CMK (cell line): Measurements from ENCODE around the gene DUS1L.

Experiments used
- DNase-seq: peaks from one replicate; pipeline ENCODE4 v3.0.0-alpha.2; 2010; ENCODE audit warnings: low read depth

DUS1L gene

DNA sequence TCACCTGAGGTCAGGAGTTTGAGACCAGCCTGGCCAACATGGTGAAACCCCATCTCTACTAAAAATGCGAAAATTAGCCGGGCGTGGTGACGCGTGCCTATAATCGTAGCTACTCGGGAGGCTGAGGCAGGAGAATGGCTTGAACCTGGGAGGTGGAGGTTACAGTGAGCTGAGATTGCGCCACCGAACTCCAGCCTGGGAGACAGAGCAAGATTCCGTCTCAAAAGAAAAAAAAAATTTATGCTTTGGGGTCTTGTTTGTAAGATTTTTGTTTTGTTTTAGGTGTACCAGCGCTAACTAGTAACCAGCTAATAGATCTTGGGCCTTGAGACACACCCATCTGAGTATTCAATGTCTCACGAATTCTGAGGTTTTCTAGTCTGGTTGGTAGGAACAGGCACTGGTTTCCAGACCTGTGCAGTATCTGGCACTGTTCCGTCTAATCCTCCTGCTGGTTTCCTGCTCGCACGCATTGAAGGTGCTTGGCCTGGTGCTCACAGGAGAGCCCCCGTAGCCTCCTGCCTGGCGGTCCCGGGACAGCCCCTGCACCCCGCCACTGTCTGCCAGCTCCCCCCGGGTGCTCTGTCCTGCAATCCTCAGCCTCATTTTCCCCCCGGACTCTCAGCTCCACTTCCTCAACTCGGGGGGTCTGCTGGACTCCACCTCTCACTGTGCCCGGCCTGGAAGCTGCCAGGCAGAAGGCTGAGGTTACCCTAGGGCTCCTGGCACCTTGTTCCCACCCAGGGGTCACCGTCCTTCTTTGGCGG lies 10.6 kb upstream of the DUS1L start:
- no peak for DNase-seq

DNA sequence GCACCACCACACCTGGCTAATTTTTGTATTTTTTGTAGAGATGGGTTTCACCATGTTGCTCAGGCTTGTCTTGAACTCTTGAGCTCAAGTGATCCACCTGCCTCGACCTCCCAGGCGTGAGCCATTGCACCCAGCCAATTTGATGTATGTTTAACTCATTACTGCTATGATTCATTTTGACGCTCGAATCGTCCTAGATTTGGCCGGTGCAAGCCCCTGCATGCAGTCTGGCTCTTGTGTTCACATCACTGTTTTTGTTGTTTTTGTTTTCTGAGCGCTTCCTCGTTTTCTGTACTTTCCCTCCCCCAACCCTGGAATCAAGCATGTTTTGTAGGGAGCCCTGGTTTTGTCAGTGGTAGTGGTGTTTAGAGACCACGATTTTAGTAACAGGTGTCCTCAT lies 7.8 kb upstream of the DUS1L start:
- no peak for DNase-seq

DNA sequence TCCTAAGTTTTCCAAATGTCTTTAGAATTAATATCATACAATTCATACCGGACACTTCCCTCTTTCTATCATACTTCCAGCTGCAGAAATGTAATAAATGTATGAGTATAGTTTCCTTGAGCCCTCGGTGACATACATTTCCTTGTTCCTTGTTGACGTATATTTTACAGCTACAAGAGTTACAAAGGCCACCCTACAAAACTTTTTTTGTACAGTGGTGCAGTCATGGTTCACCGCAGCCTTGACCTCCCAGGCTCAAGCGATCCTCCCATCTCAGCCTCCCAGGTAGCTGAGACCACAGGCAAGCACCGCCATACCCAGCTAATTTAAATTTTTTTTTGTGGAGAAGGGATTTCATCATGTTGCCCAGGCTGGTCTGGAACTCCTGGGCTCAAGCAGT lies 7.2 kb upstream of the DUS1L start:
- DNase-seq: no peak

DNA sequence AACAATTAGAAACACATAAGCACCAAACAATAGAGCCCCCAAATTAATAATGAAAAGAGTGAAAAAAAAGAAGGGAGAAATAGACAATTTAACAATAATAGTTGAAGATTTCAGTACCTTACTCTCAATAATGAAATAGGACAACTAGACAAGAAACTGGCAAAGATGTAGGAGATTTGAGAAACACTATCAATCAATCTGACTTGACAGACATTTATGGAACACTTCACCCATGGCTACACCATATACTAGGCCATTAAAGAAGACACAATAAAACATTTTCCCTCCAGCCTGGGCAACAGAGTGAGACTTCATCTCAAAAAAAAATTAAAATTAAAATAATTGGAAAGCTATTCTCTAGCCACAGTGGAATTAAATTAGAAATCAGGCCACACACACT lies 5.0 kb upstream of the DUS1L start:
- DNase-seq: no peak

DNA sequence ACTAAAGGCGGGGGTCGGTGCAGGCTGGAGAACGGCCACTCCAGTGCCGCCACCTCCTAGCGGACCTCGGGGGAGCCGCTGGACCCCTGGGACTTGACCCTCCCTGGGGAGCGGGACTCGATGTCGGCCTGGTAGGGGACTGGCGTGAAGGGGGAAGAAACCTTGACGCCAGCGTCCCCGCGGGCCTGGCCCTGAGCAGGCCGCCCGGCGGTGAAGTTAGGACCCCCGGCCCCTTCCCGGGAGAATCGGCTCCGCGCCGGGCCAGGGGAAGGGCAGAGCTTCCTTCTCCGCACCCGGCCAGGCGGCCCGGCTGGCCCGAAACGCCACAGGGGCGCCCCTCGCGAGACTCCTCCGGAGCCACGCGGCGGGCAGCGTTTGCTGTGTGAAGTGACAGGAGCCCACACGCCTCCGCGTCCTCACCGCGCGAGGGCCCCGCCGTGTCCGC lies 389 bp downstream of the DUS1L start:
- peak; percentile 29 for DNase-seq

DNA sequence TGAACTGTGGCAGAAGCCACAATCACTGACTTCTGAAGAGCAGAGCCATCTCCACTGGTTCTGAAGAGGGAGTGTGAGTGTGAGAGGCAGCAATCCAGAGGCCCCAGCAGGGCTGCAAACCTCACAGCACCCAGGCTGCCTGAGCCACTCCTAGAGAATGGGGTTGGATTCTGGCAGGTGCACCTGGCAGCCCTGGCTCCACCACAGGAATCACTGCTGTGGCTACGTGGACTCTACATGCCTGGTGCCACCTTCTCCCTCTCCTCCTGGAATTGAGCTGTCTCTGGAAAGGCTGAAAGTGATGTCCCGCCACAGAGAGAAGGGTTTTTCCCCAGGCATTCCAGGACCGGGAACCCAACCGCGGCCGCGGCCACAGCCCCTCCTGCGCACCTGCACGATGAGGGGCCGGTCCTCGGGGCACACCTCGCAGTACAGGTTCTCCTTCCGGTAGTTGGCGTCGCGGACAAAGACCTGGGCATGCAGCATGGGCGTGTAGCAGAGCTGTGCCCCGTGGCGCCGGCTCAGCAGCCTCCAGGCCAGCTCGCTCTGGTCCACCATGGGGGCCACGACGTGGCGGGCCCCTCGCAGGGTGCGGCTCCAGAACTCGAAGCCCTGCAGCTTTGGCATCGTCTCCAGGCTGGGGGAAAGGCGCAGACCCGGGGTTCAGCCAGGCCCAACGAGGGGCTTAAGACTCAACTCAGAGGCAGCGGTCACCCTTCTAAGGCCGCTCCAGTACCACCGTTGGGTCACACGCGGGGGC lies 991 bp downstream of the DUS1L start:
- DNase-seq: no peak

DNA sequence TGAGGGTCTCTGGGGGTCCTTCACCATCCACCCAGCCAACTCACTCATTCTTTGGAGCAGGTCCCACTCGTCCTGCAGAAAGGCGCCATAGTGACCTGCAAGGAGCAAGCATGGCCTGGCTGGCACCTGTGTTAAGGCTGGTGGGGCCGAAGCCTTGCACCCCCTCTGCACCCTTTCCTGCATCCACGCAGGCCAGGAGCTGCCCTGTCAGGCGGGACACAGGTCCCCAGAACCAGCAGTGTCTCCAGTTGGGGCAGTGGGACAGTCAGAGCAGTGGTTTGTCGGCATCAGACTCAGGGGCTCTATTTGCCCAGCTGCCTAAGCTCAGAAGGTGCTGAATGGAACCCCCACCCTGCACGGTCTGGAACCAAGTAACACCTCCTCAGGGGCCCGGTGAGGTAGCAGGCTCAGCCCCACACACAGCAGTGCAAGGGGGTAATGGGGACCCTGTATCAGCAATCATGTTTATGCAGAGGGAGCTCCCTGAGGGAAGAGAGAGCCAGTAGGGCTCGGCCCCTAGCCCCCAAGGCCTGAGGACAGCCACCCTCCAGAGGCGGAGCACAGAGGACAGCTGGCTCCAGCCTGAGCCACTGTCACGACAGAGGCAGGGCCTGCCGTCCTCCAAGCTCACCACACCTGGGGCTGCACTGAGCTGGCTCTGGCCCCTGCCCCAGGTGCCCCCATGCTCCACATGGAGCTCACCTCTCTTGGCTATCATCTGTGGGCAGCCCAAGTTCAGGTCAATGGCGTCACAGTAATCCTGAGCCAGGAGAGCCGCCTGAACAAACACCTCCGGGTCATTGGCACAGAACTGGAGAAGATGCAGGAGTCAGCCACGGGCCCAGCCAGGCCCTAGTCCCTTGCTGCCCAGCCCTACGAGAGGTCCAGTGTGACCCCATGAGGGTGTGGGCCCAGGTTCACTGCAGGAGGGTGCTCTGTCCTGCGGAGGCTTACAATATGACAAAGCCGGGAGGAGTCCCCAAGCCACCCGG lies 1.9 kb downstream of the DUS1L start:
- DNase-seq: no peak

DNA sequence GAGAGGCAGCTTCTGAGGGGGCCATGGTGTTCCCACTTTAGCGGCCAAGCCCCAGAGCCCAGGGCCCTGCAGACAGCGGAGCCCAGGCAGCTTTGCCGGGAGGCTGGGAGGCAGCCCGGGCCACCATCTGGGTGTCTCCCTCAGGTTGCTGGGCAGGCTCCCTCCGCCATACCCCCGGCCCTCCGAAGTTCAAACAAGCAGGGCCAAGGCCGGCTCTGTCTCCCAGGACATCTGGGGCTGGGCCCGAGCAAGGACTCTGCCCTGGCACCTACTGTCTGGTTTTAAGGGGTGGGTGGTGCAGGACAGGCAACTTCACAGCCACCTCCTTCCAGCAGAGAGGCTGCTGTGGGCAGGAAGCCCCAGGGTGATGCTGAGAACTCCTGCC lies 2.6 kb downstream of the DUS1L start:
- DNase-seq: no peak

DNA sequence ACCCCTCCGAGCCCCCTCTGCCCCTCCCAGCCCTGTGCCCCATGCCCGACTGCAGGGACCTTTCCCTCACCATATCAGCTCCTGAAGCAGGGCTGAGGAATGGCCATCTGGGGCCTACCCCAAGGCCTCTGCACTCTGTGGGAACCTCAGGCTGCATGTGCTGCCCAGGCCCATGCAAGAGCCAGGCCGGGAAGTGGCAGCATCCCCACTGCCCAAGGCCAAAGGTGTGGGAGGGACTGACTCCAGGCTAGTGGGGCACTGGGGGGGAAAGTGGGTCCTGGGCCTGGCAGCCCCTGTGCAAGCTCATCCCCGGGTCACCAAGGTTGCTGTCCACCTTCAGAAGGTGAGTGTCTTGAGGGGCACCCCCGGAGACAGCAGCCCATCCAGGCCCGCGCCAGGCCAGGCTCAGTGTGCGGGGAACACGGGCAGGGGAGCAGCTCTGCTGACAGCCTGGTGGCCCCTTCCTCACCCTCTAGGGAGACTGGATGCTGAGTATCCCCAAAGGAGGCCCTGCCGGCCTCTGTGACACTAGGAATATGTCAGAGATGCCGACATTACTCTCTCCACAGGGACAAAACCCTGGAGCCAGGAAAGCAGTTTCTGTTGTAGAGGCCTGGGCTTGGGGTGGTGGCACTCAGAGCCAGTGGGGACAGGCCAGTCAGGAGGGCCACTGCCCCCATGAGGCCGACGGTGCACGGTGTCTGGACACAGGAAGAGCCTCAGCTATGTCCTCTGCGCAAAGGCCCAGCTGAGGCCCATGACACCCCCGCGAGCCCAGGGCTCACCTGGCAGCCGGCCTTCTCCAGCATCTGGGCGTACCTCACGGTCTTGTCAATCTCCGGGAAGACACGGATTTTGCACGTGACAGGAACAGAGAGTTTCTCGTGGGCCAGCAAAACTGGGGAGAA lies 3.3 kb downstream of the DUS1L start:
- DNase-seq: no peak

DNA sequence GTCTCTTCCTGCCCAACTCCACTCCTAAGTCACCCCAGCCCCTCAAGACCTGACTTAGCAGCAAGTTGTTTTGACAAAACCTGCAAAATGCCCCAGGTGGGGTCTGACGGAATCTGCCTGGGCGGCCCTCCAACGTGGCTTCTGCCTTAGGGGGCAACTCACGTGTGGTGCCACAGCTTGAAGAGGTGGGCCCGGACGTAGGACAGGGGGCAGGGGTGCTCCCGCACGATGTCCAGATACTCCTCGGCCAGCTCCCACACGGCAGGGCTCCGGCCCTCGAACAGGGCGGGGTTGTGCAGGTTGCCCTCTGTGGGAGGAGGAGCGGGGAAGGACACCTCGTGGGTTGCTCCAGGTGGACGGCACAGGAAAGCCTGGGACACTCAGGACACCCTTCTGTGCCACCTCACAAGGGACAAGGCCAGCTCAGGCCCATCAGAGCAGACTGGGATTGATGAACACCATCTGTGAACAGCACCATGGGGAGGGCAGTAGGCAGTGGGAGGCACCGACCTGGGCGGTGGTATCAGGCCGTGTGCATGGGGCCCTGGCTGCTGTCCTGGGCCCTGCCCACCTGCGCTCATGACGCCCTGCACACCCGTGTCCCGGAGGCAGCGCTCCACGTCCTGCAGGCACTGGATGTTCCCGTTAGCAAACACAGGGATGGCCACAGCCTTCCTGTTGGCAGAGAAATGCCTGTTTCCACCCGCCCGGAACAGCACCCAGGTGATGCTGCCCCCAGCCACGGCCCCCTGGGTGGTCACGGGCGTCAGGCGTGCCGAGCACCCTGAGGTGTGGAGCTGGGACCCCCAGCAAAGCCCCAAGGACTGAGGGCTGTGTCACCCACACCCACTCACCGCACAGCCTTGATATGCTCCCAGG lies 4.3 kb downstream of the DUS1L start:
- no peak for DNase-seq

DNA sequence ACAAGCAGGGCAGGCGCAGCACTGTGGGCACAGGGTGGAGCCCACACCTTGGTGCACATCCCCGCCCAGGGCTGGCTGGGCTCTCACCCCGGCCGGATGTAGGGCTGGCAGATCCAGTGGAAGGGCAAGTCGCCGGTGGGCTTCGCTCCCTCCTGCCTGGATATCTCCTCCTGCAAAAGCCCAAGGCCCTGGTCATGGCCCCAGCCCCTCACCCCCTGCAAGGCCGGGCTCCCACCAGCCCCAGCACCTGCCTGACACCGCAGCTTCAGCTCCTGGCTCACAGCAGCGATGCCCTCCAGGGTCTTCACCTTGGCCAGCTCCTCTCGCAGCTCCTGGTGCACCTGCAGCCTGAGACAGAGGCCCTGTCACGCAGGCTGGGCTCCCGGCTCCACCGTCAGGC lies 5.0 kb downstream of the DUS1L start:
- no peak for DNase-seq

DNA sequence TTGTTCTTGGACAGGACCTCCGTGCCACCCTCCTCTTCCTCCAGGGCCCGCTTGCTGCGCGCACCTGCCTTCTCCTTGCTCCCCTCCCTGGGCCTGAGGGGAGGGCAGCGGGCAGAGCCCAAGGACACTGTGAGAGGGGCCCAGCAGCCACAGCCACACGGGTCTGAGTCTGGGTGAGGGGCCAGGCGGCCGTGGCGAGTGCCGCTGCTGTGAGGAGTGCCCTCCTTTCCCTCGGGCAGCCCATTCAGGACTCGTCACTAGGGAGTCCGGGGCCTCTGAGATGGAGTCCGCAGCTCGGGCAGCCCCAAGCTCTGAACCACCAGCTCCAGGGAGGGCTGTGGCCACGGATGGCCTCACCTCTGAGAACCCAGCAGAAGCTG lies 5.6 kb downstream of the DUS1L start:
- no peak for DNase-seq

DNA sequence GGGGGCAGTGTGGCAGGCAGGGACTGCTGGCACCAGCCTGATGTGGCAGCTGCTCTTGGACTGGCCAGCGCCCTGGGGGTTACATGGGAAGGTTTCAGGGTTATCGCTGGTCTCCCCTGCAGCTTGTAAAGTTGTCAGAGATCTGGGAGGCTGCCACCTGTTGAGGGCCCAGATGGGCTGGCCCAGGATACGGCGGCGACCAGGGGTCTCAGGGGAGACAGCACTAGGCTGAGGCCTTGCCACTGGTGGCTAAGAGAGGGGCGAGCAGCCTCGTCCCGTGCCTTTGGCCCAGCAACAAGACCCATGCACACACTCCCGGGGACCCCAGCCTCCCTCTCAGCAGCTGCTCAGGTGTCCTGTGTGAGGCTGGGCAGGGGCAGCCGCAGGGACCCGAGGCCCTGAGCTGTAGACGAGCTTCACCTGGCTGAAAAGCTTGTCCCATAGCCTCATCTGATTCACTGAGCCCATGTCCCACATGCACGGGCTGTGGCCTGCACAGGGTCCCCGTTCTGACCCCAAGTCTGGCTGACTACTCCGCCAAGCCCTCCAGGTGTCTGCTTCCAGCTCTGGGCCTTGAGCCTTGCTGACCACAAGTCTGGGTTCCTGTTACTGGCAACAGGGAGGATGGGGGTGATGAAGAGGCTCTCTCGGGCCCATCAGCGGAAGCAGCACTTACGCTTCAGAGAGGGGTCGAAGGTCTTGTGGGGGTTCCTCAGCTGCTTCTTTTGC lies 6.2 kb downstream of the DUS1L start:
- DNase-seq: no peak

DNA sequence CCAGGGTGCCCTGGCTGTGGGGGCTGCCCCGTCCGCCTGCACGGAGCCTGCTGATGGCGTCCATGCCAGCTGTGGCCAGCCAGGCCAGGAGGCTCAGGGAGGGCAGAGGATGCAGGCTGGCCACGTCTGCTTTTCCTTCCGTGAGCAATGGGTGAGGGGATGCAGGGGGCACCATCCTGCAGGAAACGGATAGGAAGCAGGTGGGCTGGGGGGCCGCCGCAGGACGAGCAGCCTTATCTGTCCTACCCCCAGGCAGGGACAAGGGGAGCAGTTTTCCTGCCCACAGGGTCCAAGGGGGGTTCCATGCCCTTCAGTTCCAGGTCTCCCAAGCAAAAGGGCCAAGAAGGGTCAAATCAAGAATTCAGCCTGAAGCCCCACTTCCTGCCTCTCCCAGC lies 6.8 kb downstream of the DUS1L start:
- no peak for DNase-seq

DNA sequence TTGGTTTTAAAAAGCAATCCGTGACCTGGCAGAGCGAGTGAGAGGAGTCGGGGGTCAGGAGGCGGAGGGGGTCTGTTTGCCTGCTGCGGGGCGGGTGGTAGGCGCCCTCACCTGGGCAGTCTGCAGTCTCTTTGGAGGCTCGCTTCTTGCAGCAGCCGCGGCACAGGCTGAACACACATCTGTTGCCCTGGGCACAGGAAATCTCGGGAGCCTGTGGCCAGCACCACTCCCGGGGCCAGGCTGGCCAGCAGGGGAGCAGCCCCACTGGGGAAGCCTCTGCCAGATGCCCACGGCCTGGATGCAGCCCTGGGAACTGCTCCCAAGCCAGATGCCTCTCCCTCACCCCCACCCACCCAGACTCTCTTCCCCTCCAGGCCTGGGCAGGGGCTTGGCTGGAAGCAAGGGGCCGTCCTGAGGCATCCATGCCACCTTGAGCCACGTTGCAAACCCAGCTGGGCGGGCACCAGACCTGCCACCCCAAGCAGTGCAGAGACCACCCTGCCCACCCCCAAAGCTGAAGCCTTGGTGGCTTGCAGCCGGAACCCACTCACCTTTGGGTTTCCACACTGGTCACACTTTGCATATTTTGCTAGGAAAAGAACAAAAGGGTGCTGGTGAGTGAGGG lies 7.3 kb downstream of the DUS1L start:
- DNase-seq: no peak

DNA sequence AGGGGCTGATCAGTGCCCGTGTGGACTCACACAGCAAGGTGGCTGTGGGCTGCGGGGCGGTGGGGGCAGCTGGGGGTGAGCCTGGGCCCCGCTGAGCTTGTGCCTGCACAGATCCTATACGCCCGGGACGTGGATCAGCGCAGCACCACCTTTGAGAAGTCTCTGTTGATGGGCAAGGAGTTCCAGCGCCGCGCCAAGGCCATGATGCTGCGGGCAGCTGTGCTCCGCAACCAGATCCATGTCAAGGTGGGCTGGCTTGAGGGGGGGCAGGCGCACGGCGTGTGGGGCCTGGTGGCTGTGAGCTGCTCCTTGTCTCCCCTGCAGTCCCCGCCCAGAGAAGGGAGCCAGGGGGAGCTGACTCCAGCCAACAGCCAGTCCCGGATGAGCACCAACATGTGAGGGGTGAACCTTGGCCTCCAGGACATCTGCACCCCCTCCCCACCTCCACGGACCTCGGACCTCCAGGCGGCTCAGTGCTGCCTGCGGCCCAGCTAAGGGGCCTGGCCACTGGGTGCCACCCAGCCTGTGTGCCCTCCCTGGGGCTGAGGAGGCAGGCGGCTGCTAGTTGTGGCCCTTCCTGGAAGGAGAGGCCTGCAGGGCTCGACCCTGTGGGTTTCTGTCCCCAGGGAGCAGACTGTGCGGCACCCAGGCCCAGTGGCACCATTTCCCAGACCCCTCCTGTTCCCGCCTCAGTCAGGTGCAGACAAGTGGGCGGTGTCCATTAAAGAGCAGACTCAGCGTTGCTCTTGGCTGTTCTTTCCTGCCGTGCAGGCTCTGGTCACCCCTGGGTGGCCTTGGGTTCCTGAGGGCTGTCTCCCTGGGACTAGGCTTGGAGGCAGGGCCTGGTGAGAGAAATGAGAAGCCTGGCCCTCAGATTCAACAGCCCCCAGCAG lies 8.6 kb downstream of the DUS1L start:
- DNase-seq: no peak

DNA sequence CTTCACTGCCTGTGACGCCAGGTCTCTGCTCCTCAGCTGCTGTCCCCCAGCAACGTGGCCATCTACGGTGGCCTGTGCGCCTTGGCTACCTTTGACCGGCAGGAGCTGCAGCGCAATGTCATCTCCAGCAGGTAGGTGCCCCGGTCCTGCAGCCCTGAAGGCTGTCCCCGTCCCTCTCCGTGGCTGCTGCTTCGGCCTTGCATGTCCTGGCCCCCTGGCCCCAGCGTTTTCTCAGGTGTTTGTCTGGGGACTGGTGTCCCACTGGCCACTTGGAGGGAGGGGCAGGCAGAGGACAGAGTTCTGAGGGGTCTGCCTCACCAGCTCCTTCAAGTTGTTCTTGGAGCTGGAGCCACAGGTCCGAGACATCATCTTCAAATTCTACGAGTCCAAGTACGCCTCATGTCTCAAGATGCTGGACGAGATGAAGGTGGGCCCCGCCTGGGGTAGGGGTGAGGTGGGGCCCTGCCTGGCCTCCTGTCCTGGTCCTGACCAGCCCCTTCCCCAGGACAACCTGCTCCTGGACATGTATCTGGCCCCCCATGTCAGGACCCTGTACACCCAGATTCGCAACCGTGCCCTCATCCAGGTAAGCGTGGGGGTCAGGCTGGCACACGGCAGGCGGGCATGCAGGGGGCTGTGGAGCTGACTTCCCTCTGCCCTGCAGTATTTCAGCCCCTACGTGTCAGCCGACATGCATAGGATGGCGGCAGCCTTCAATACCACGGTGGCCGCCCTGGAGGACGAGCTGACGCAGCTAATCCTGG lies 9.5 kb downstream of the DUS1L start:
- no peak for DNase-seq
